HG02678 (cell line): ENCODE results near the gene TUBGCP5.

ENCODE experiments used
- ATAC-seq: cut with Tn5 transposase; IDR thresholded peaks from one replicate; pipeline ENCODE4 v1.9.1; 2021; ENCODE audit warnings: mild to moderate bottlenecking, moderate library complexity; ENCODE audit not compliant: unreplicated experiment

Gene TUBGCP5

GRCh38 chr15:22954798-22955543 is 84.4 kb downstream of the TUBGCP5 start:
- ATAC-seq: no peak

- no peak for ATAC-seq
Measured at GRCh38 chr15:22954326-22954725, 85.0 kb downstream of the TUBGCP5 start.

GRCh38 chr15:22952796-22953579 is 86.4 kb downstream of the TUBGCP5 start:
- no peak for ATAC-seq

- ATAC-seq: no peak
Measured at GRCh38 chr15:22951381-22952280, 87.7 kb downstream of the TUBGCP5 start.

GRCh38 chr15:22951031-22951380 is 88.4 kb downstream of the TUBGCP5 start:
- ATAC-seq: no peak

- no peak for ATAC-seq
Measured at GRCh38 chr15:22950256-22950990, 88.9 kb downstream of the TUBGCP5 start.
